22Rv1 (cell line): ENCODE results near the gene ESD.

Experiments used
- ZFX ChIP-seq: fragments of 450-650 bp; IDR thresholded peaks from 2 replicates; pipeline ENCODE4 v1.6.1; 2017; ENCODE audit warnings: antibody characterized with exemption, borderline replicate concordance
- TF ChIP-seq, protein P1 (sequence below): fragments of 450-650 bp; IDR thresholded peaks from 2 replicates; pipeline ENCODE4 v1.5.1; 2017; ENCODE audit warnings: mild to moderate bottlenecking

DNA sequence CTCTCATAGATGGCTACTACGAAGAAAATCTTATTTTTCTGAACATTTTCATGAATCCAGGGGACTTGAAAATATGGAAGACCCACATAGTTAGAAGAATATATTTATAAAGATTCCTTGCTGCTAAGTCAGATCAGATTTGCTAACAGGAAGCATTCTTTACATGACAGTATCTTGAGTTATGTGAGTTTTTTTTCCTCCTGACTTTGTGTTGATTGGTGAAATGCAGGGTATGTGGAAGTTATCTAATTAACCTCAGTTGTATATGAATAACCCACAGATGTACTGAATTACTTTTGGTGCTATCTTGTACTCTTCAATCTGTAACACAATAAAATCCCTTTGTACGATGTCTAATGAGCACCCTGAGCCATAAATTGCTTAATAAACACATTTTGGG, 53.8 kb downstream of the ESD start:
- TF ChIP-seq, protein P1, sequence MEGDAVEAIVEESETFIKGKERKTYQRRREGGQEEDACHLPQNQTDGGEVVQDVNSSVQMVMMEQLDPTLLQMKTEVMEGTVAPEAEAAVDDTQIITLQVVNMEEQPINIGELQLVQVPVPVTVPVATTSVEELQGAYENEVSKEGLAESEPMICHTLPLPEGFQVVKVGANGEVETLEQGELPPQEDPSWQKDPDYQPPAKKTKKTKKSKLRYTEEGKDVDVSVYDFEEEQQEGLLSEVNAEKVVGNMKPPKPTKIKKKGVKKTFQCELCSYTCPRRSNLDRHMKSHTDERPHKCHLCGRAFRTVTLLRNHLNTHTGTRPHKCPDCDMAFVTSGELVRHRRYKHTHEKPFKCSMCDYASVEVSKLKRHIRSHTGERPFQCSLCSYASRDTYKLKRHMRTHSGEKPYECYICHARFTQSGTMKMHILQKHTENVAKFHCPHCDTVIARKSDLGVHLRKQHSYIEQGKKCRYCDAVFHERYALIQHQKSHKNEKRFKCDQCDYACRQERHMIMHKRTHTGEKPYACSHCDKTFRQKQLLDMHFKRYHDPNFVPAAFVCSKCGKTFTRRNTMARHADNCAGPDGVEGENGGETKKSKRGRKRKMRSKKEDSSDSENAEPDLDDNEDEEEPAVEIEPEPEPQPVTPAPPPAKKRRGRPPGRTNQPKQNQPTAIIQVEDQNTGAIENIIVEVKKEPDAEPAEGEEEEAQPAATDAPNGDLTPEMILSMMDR = no peak
- TF ChIP-seq ZFX = no peak
